Right lobe of liver (tissue), 4 donors: ENCODE results near the gene NPC1.
"Not testable (repeated sequence)": the region's sequence is repeated elsewhere in the genome, so short reads cannot be mapped to it uniquely, and the experiment has no call there.

Experiments used
- POLR2A ChIP-seq: fragments of 450-650 bp; IDR thresholded peaks from one replicate; pipeline ENCODE4 v1.6.1; 2017; ENCODE audit warnings: antibody characterized with exemption, mild to moderate bottlenecking
- TF ChIP-seq, protein P1 (sequence below), 4 donors: fragments of 200-600 bp in 3 of 4; fragments of 450-650 bp in 1 of 4; IDR thresholded peaks; one replicate each; pipeline versions ENCODE4 v1.5.1 to v1.8.0; 2016 to 2022; ENCODE audit warnings: antibody characterized with exemption in 4 of 4, mild to moderate bottlenecking in 2 of 4
- donor health status: DM: no; HTN: no; CAD: no.
- donor health status: DM: no; HTN: no; CAD: no.
- donor health status: DM: no; HTN: yes; CAD: no.

DNA sequence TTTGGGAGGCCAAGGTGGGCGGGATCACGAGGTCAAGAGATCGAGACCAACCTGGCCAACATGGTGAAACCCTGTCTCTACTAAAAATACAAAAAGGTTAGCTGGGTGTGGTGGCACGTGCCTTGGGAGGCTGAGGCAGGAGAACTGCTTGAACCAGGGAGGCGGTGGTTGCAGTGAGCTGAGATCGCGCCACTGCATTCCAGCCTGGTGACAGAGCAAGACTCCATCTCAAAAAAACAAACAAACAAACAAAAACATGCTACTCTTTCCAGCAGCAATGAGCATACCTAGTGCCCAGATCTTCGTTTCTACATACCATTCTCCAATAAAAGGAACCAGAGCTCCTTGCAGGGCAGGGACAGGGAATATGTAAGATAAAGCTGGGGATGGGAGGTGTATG is 28.8 kb downstream of the NPC1 start:
- TF ChIP-seq, protein P1, sequence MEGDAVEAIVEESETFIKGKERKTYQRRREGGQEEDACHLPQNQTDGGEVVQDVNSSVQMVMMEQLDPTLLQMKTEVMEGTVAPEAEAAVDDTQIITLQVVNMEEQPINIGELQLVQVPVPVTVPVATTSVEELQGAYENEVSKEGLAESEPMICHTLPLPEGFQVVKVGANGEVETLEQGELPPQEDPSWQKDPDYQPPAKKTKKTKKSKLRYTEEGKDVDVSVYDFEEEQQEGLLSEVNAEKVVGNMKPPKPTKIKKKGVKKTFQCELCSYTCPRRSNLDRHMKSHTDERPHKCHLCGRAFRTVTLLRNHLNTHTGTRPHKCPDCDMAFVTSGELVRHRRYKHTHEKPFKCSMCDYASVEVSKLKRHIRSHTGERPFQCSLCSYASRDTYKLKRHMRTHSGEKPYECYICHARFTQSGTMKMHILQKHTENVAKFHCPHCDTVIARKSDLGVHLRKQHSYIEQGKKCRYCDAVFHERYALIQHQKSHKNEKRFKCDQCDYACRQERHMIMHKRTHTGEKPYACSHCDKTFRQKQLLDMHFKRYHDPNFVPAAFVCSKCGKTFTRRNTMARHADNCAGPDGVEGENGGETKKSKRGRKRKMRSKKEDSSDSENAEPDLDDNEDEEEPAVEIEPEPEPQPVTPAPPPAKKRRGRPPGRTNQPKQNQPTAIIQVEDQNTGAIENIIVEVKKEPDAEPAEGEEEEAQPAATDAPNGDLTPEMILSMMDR (IDR thresholded peaks at IDR 0.05), result not testable (repeated sequence)
- TF ChIP-seq POLR2A, result not testable (repeated sequence)
